ENCODE results near the gene CDC14A.
A peak's percentile ranks its signal among the peaks of the same experiment; 100 is the strongest.

Gene CDC14A

DNA sequence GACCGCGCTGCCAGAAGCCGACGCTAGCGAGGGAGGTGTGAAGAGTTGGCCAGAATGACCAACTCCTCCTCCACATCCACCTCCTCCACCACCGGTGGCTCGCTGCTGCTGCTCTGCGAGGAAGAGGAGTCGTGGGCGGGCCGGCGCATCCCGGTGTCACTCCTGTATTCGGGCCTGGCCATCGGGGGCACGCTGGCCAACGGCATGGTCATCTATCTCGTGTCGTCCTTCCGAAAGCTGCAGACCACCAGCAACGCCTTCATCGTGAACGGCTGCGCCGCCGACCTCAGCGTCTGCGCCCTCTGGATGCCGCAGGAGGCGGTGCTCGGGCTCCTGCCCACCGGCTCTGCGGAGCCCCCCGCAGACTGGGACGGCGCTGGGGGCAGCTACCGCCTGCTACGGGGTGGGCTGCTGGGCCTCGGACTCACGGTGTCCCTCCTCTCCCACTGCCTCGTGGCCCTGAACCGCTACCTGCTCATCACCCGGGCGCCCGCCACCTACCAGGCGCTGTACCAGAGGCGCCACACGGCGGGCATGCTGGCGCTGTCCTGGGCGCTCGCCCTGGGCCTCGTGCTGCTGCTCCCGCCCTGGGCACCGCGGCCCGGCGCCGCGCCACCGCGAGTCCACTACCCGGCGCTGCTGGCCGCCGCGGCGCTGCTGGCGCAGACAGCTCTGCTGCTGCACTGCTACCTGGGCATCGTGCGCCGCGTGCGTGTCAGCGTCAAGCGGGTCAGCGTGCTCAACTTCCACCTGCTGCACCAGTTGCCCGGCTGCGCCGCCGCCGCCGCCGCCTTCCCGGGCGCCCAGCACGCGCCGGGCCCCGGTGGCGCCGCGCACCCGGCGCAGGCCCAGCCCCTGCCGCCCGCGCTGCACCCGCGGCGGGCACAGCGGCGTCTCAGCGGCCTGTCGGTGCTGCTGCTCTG, 186.9 kb downstream of the CDC14A start:
- no peak for FAIRE-seq
- no peak for DNase-seq (ENCODE audit: insufficient read length, low spot score)

DNA sequence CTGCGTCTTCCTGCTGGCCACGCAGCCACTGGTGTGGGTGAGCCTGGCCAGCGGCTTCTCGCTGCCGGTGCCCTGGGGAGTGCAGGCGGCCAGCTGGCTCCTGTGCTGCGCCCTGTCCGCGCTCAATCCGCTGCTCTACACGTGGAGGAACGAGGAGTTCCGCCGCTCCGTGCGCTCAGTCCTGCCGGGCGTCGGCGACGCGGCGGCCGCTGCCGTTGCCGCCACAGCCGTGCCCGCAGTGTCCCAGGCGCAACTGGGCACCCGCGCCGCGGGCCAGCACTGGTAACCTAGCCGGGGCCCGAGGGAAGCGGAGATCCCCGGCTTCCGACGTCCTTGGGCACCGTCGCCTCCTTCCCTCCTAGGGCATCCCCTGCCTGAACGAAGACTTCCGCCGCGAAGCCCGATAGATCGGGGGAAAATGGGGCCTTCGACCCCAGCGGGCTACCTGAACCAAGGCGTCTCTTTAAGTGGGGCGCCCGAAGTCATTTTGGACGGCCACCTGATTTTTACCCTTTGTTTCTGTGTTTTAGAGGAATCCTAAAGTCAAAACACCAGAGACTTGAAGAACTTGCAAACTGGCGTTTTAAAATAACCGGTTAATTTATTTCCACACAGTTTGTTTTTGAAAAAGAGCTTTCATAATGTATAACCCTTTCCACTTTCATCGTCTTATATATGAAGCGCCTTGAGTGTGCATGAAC, 187.7 kb downstream of the CDC14A start:
- no peak for FAIRE-seq

More for the DNA sequence above, 186.9 kb downstream of the CDC14A start:
- TF ChIP-seq, protein P1, sequence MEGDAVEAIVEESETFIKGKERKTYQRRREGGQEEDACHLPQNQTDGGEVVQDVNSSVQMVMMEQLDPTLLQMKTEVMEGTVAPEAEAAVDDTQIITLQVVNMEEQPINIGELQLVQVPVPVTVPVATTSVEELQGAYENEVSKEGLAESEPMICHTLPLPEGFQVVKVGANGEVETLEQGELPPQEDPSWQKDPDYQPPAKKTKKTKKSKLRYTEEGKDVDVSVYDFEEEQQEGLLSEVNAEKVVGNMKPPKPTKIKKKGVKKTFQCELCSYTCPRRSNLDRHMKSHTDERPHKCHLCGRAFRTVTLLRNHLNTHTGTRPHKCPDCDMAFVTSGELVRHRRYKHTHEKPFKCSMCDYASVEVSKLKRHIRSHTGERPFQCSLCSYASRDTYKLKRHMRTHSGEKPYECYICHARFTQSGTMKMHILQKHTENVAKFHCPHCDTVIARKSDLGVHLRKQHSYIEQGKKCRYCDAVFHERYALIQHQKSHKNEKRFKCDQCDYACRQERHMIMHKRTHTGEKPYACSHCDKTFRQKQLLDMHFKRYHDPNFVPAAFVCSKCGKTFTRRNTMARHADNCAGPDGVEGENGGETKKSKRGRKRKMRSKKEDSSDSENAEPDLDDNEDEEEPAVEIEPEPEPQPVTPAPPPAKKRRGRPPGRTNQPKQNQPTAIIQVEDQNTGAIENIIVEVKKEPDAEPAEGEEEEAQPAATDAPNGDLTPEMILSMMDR (IDR thresholded peaks at IDR 0.05; ENCODE audit: insufficient read depth, missing control alignments) = no peak

DNA sequence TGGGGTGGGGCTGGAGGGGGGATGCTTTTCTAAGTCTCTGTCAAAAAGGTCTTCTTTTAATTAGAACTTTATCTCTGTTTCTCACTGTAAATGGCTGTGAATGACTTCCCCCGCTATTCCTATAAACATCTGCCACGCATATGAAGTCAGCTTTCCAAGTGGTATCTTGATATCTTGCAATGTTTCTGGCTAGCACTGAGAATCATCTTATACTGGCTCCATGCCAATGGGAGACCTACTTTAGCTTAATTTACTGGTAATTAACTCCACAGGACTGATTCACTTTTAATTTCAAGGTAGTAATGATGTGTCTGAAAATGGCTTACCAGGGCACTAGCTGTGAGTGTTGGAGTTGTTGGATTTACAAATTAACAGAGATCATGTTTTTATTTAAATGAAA, 190.0 kb downstream of the CDC14A start:
- no peak for FAIRE-seq
- DNase-seq (ENCODE audit: insufficient read length, low spot score) = no peak

More for the DNA sequence above, 187.7 kb downstream of the CDC14A start:
- no peak for DNase-seq (ENCODE audit: insufficient read length, low spot score)
- TF ChIP-seq, protein P1 (IDR thresholded peaks at IDR 0.05; ENCODE audit: insufficient read depth, missing control alignments) = no peak

DNA sequence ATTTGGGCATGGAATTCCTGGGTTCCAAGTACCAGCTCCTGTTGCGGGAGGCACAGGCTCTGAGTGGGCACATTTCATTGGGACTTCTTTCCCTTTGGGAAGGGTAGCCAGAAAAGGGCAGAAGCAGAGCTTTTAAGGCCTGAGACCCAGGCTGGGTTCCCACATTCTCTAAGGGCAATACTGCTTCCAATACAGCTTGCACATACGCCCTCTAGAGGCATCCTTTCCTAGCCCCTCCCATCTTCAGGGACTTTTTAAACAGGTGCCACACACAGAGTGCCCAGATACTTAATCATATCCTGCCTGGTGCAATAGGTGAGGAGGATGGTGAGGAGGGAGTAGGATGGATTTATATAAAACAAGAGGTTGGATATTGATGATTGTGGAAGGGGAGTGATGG, 191.3 kb downstream of the CDC14A start:
- TF ChIP-seq, protein P1 (IDR thresholded peaks at IDR 0.05; ENCODE audit: insufficient read depth, missing control alignments) = peak; percentile 52
- DNase-seq (ENCODE audit: insufficient read length, low spot score) (no peak), FAIRE-seq (no peak)

More for the DNA sequence above, 190.0 kb downstream of the CDC14A start:
- TF ChIP-seq, protein P1 (IDR thresholded peaks at IDR 0.05; ENCODE audit: insufficient read depth, missing control alignments) = no peak

DNA sequence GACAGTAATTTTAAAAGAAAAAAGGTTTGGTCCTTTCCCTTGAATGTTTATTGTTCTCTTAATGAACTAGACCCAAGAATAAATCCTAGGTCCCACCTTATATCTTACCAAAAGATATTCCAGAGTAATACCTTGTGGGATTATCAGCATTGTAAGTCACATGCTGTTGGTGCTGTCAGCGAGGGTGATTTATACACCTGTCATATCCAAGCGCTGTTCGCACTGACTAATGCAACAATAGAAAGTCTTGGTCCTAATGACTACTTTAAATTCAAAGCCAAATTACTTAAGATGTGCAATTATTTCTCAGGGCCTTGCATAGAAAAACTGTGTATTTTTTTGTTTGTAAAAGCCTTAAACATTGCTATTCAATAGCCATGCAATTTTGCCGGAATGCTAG, 192.5 kb downstream of the CDC14A start:
- TF ChIP-seq, protein P1 (IDR thresholded peaks at IDR 0.05; ENCODE audit: insufficient read depth, missing control alignments) = no peak
- no peak for DNase-seq (ENCODE audit: insufficient read length, low spot score)
- FAIRE-seq = no peak

DNA sequence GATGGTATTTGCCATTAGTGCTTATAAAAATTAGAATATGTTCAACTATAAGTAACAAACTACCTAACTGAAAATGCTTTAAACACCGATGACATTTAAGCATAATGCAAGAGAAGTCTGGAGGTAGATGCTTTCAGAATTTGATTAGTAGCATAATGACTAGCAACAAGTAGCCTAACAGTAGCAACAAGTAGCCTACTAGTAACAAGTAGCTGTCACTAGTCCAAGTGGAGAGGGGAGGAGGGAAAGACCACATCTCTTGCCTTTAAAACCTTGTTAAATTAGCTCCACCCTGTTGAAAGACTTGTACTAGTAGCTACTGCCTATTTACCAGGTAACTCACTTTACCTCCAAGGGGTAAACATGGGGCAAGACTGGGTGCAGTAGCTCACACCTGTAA, 193.5 kb downstream of the CDC14A start:
- TF ChIP-seq, protein P1 (IDR thresholded peaks at IDR 0.05; ENCODE audit: insufficient read depth, missing control alignments) = no peak
- no peak for DNase-seq (ENCODE audit: insufficient read length, low spot score)
- FAIRE-seq = no peak

All from D721Med (cell line).